Stomach (tissue), 9 donors: ENCODE data around the gene ITGA5. TPM values are rescaled to one million over a fixed set of nuclear protein-coding genes. Genes with fewer than 3 reads are reported as not detected.

ENCODE experiments used
- DNase-seq, 2 donors: peaks; one replicate each; pipeline versions ENCODE4 v3.0.0 to v3.0.0-alpha.2; 2013 to 2019
- H3K27ac ChIP-seq, 5 donors: fragments of 200-600 bp in 4 of 5; sonication (generic) in 4 of 5; one replicate each; pipeline ENCODE4 v1.5.1; 2013 to 2019; ENCODE audit warnings: mild to moderate bottlenecking in 1 of 5, moderate library complexity in 1 of 5
- H3K27me3 ChIP-seq, 3 donors: fragments of 200-600 bp; sonication (generic); one replicate each; pipeline ENCODE4 v1.5.1; 2017 to 2019; ENCODE audit warnings: mixed run types in 1 of 3
- H3K36me3 ChIP-seq, 4 donors: fragments of 200-600 bp; sonication (generic); 1 replicate in 3 of 4; 2 replicates in 1 of 4; pipeline ENCODE4 v1.5.1; 2016 to 2019
- H3K4me1 ChIP-seq, 4 donors: fragments of 200-600 bp; sonication (generic); one replicate each; pipeline ENCODE4 v1.5.1; 2016 to 2019
- H3K4me3 ChIP-seq, 4 donors: fragments of 200-600 bp; sonication (generic) in 3 of 4; one replicate each; pipeline ENCODE4 v1.5.1; 2016 to 2019; ENCODE audit warnings: mild to moderate bottlenecking in 1 of 4
- H3K9me3 ChIP-seq, 4 donors: fragments of 200-600 bp; sonication (generic); one replicate each; pipeline ENCODE4 v1.5.1; 2016 to 2019
- CTCF ChIP-seq, 7 experiments: fragments of 450-650 bp in 4 of 7; fragments of 200-600 bp in 3 of 7; sonication (generic) in 3 of 7; IDR thresholded peaks; one replicate each; pipeline ENCODE4 v1.5.1; 2016 to 2019; ENCODE audit warnings: antibody characterized with exemption in 7 of 7, control low read depth in 2 of 7, mild to moderate bottlenecking in 1 of 7
- EP300 ChIP-seq: sonication (generic); formaldehyde crosslinking; IDR thresholded peaks from one replicate; pipeline ENCODE4 v1.6.1; 2017; ENCODE audit warnings: antibody characterized with exemption
- POLR2A ChIP-seq, 4 donors: fragments of 450-650 bp; IDR thresholded peaks; one replicate each; pipeline ENCODE4 v1.6.1; 2016; ENCODE audit warnings: antibody characterized with exemption in 4 of 4, control low read depth in 2 of 4, mild to moderate bottlenecking in 1 of 4, moderate library complexity in 1 of 4
- POLR2AphosphoS5 ChIP-seq, 3 donors: sonication (generic); formaldehyde crosslinking; IDR thresholded peaks; one replicate each; pipeline ENCODE4 v1.6.1; 2016; ENCODE audit warnings: antibody characterized with exemption in 3 of 3
- WGBS, 5 donors: extraction: QIAGEN DNeasy Blood & Tissue Kit in 3 of 5; methylation state at CpG; one replicate each; pipeline versions ENCODE4 v1.1.5 to v1.1.7; 2013 to 2018; 5-methylcytosine and 5-hydroxymethylcytosine counted together
- intact Hi-C: fragments of 100-400 bp; cut with DNase I; formaldehyde crosslinking; loops from one replicate; pipeline ENCODE4 v1.15.1; 2023; ENCODE audit warnings: low total_unique reads
- polyA plus RNA-seq, 3 donors: library from polyadenylated mRNA; stranded (reverse); fragments of 200-250 nt; gene quantifications; one replicate each; pipeline ENCODE4 v1.2.3, GENCODE V29; 2013
- total RNA-seq, 5 donors: library from RNA; depleted of rRNA; stranded (reverse); fragments of >200 nt; gene quantifications; one replicate each; pipeline versions ENCODE4 v1.1.0 to v1.2.3, GENCODE V29; 2014 to 2016
- donor health status: healthy with polysubstance abuse.
- donor health status: Bipolar disorder and iron deficiency.
- donor health status: healthy.

The ITGA5 gene
- total and polyA plus RNA-seq, 8 donors = 29.3 to 182 (median 85.0) TPM

GRCh38 chr12:54398218-54398617, 20.8 kb downstream of the ITGA5 start:
- no peak for TF ChIP-seq EP300
- no peak for TF ChIP-seq POLR2AphosphoS5 (IDR thresholded peaks at IDR 0.05)
- TF ChIP-seq POLR2A (IDR thresholded peaks at IDR 0.05) = no peak
- no peak for TF ChIP-seq CTCF (IDR thresholded peaks at IDR 0.05)
- Histone ChIP-seq H3K27me3 (no peaks in the 10 kb centered on the region), H3K27ac (no peak overlapping the region), H3K36me3 (peaks cover 68 to 97% (median 93%) of the 10 kb centered on the region in 4 donors), H3K9me3 (no peaks in the 10 kb centered on the region), H3K4me1 (peaks cover 0 to 8% (median 0%) of the 10 kb centered on the region in 4 donors), H3K4me3 (no peak overlapping the region)
- DNase-seq = no peak
- WGBS, 5 donors = 86 to 96% (median 90%) methylated on average over 1 to 2 of the region's 2 CpGs
- intact Hi-C loops = no loop called here

- DNase-seq = no peak
- Histone ChIP-seq H3K9me3 (no peaks in the 10 kb centered on the region), H3K4me3 (no peak overlapping the region), H3K27me3 (no peaks in the 10 kb centered on the region), H3K27ac (no peak overlapping the region), H3K36me3 (peaks cover 62 to 90% (median 84%) of the 10 kb centered on the region in 4 donors), H3K4me1 (peaks cover 0 to 11% (median 0%) of the 10 kb centered on the region in 4 donors)
- TF ChIP-seq CTCF (IDR thresholded peaks at IDR 0.05) (no peak), EP300 (no peak), POLR2AphosphoS5 (IDR thresholded peaks at IDR 0.05) (no peak)
- intact Hi-C loops = no loop called here
- 67 to 86% (median 77%) methylated on average over 1 of the region's 1 CpG; no CpG with 5 or more reads in 1 of the 5 donors for WGBS, 5 donors
Observed at GRCh38 chr12:54397157-54397556, 21.9 kb downstream of the ITGA5 start.

- intact Hi-C loops = no loop called here
- H3K27me3 ChIP-seq = no peaks in the 10 kb centered on the region
- H3K36me3 ChIP-seq = peaks cover 46 to 78% (median 68%) of the 10 kb centered on the region in 4 donors
- no peaks in the 10 kb centered on the region for H3K9me3 ChIP-seq
- no peak for DNase-seq
- TF ChIP-seq POLR2AphosphoS5 (IDR thresholded peaks at IDR 0.05) (no peak), EP300 (no peak), POLR2A (IDR thresholded peaks at IDR 0.05) (no peak), CTCF (IDR thresholded peaks at IDR 0.05) (no peak)
- H3K4me1 ChIP-seq = peaks cover 0 to 28% (median 14%) of the 10 kb centered on the region in 4 donors
- H3K4me3 ChIP-seq = no peak overlapping the region
- H3K27ac ChIP-seq = no peak overlapping the region
Observed at GRCh38 chr12:54395545-54395944, 23.5 kb downstream of the ITGA5 start.

- peaks cover 41 to 72% (median 62%) of the 10 kb centered on the region in 4 donors for H3K36me3 ChIP-seq
- no peaks in the 10 kb centered on the region for H3K9me3 ChIP-seq
- 86 to 96% (median 92%) methylated on average over 1 of the region's 1 CpG for WGBS, 5 donors
- H3K4me3 ChIP-seq = no peak overlapping the region
- peaks cover 0 to 33% (median 15%) of the 10 kb centered on the region in 4 donors for H3K4me1 ChIP-seq
- no peaks in the 10 kb centered on the region for H3K27me3 ChIP-seq
- DNase-seq = no peak
- H3K27ac ChIP-seq = no peak overlapping the region
- no peak for TF ChIP-seq POLR2AphosphoS5 (IDR thresholded peaks at IDR 0.05)
- no peak for TF ChIP-seq CTCF (IDR thresholded peaks at IDR 0.05)
- no peak for TF ChIP-seq POLR2A (IDR thresholded peaks at IDR 0.05)
- TF ChIP-seq EP300 = no peak
- intact Hi-C loops = no loop called here
Observed at GRCh38 chr12:54394986-54395385, 24.1 kb downstream of the ITGA5 start.
